Tibial nerve (tissue), 4 donors: ENCODE results near the gene MKI67. TPM values are rescaled to one million over a fixed set of nuclear protein-coding genes. Genes with fewer than 3 reads are reported as not detected.

Experiments
- DNase-seq, 2 donors: peaks; one replicate each; pipeline ENCODE4 v3.0.0-alpha.2; 2019; ENCODE audit warnings: low spot score in 2 of 2
- H3K27ac ChIP-seq, 4 donors: fragments of 200-600 bp; sonication (generic) in 3 of 4; one replicate each; pipeline ENCODE4 v1.5.1; 2017 to 2019; ENCODE audit warnings: mild to moderate bottlenecking in 1 of 4
- H3K27me3 ChIP-seq, 2 donors: fragments of 200-600 bp; sonication (generic) in 1 of 2; one replicate each; pipeline versions ENCODE4 v1.5.1 to v1.6.0; 2017 to 2019
- H3K36me3 ChIP-seq, 3 donors: fragments of 200-600 bp; sonication (generic); one replicate each; pipeline ENCODE4 v1.5.1; 2018 to 2019
- H3K4me1 ChIP-seq, 4 donors: fragments of 200-600 bp; sonication (generic) in 3 of 4; one replicate each; pipeline ENCODE4 v1.5.1; 2017 to 2019
- H3K4me3 ChIP-seq, 4 donors: fragments of 200-600 bp; sonication (generic) in 3 of 4; one replicate each; pipeline ENCODE4 v1.5.1; 2017 to 2019; ENCODE audit warnings: mild to moderate bottlenecking in 1 of 4, moderate library complexity in 1 of 4
- H3K9me3 ChIP-seq, 4 donors: fragments of 200-600 bp; sonication (generic) in 3 of 4; one replicate each; pipeline ENCODE4 v1.5.1; 2017 to 2019
- EP300 ChIP-seq, 2 donors: sonication (generic); formaldehyde crosslinking; IDR thresholded peaks; one replicate each; pipeline ENCODE4 v1.6.1; 2017; ENCODE audit warnings: antibody characterized with exemption in 2 of 2, mild to moderate bottlenecking in 1 of 2
- POLR2A ChIP-seq, 2 donors: fragments of 450-650 bp; IDR thresholded peaks; one replicate each; pipeline ENCODE4 v1.6.1; 2017; ENCODE audit warnings: antibody characterized with exemption in 2 of 2, mild to moderate bottlenecking in 2 of 2, moderate library complexity in 2 of 2
- WGBS, 2 donors: methylation state at CpG; one replicate each; pipeline ENCODE4 v1.1.5; 2018; 5-methylcytosine and 5-hydroxymethylcytosine counted together
- total RNA-seq, 4 donors: library from RNA; depleted of rRNA; stranded (reverse); fragments of >200 nt; gene quantifications; one replicate each; pipeline ENCODE4 v1.1.0, GENCODE V29; 2016
- TF ChIP-seq, protein P1 (sequence below), 5 experiments: fragments of 200-600 bp in 3 of 5; fragments of 450-650 bp in 2 of 5; sonication (generic) in 3 of 5; IDR thresholded peaks; one replicate each; pipeline ENCODE4 v1.5.1; 2016 to 2019; ENCODE audit warnings: antibody characterized with exemption in 5 of 5, mild to moderate bottlenecking in 3 of 5, moderate library complexity in 2 of 5

Gene MKI67
- total RNA-seq, 4 donors from 2014 or later: under 0.01 to 6.9 (median 3.4) TPM

DNA sequence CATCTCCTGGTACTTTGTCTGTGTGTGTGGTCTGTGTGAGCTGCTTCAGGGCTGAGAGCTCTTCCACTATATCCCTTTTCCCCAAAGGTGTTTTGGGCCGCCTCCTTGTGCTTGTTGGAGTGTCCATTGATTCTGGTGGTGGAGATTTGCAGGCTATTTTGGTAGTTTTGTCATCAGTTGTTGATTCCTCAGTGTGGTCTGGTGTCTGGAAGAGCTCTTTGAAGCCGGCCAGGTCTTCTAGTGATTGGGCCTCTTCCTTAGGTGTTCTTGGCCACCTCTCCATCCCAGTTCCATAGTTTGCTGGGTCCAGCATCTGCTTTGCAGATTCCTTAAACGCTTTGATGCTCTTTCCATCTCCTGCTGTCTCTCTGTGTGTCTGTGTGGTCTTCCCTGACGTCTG, 20.8 kb downstream of the MKI67 start:
- H3K9me3 ChIP-seq: no peaks in the 10 kb centered on the region
- H3K27ac ChIP-seq: no peak overlapping the region
- no peaks in the 10 kb centered on the region for H3K36me3 ChIP-seq
- H3K4me3 ChIP-seq: no peak overlapping the region
- WGBS, 2 donors: 94 to 97% methylated on average over 4 of the region's 4 CpGs
- H3K4me1 ChIP-seq: no peaks in the 10 kb centered on the region
- H3K27me3 ChIP-seq: no peaks in the 10 kb centered on the region
- no peak for DNase-seq
- TF ChIP-seq EP300 (IDR thresholded peaks at IDR 0.05) (no peak), POLR2A (IDR thresholded peaks at IDR 0.05) (no peak)
- TF ChIP-seq, protein P1, sequence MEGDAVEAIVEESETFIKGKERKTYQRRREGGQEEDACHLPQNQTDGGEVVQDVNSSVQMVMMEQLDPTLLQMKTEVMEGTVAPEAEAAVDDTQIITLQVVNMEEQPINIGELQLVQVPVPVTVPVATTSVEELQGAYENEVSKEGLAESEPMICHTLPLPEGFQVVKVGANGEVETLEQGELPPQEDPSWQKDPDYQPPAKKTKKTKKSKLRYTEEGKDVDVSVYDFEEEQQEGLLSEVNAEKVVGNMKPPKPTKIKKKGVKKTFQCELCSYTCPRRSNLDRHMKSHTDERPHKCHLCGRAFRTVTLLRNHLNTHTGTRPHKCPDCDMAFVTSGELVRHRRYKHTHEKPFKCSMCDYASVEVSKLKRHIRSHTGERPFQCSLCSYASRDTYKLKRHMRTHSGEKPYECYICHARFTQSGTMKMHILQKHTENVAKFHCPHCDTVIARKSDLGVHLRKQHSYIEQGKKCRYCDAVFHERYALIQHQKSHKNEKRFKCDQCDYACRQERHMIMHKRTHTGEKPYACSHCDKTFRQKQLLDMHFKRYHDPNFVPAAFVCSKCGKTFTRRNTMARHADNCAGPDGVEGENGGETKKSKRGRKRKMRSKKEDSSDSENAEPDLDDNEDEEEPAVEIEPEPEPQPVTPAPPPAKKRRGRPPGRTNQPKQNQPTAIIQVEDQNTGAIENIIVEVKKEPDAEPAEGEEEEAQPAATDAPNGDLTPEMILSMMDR (IDR thresholded peaks at IDR 0.05): no peak

- H3K9me3 ChIP-seq: no peaks in the 10 kb centered on the region
- no peaks in the 10 kb centered on the region for H3K36me3 ChIP-seq
- no peak overlapping the region for H3K4me3 ChIP-seq
- H3K4me1 ChIP-seq: no peaks in the 10 kb centered on the region
- no peaks in the 10 kb centered on the region for H3K27me3 ChIP-seq
- no peak for TF ChIP-seq POLR2A (IDR thresholded peaks at IDR 0.05)
- TF ChIP-seq, protein P1 (IDR thresholded peaks at IDR 0.05): no peak
- no peak for DNase-seq
- WGBS, 2 donors: 79 to 87% methylated on average over 8 of the region's 8 CpGs
- H3K27ac ChIP-seq: no peak overlapping the region
These were observed 23.0 kb downstream of the MKI67 start for GRCh38 chr10:128103229-128103714.

- Histone ChIP-seq H3K4me1 (no peaks in the 10 kb centered on the region), H3K27ac (no peak overlapping the region)
These were observed 23.6 kb downstream of the MKI67 start for GRCh38 chr10:128102480-128103228.

DNA sequence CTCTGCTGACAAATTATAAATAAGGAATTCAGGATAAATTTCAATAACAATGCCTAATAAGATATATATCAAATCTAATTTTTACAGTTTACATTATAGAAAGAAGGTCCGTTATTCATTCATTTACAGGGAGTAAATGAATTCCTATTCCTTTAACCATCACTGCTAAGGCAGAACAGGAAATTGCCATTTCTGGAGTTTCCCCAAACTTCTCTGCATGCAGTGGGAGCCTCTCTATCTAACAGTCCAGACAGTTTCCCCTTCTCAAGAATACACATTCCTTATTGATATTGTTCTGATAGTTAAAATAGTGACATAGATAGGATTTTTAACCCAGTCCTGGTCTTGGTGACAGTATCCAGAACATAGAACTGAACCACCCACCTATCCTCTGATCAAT, 24.3 kb downstream of the MKI67 start:
- Histone ChIP-seq H3K36me3 (no peaks in the 10 kb centered on the region), H3K27ac (no peak overlapping the region), H3K4me1 (no peaks in the 10 kb centered on the region), H3K4me3 (no peak overlapping the region), H3K27me3 (no peaks in the 10 kb centered on the region), H3K9me3 (no peaks in the 10 kb centered on the region)
- DNase-seq: no peak
- 83 to 88% methylated on average over 1 of the region's 1 CpG for WGBS, 2 donors
- TF ChIP-seq POLR2A (IDR thresholded peaks at IDR 0.05) (no peak), EP300 (IDR thresholded peaks at IDR 0.05) (no peak)
- TF ChIP-seq, protein P1 (IDR thresholded peaks at IDR 0.05): no peak

More at GRCh38 chr10:128102480-128103228, 23.6 kb downstream of the MKI67 start:
- Histone ChIP-seq H3K9me3 (no peaks in the 10 kb centered on the region), H3K27me3 (no peaks in the 10 kb centered on the region), H3K36me3 (no peaks in the 10 kb centered on the region), H3K4me3 (no peak overlapping the region)
- DNase-seq: no peak
- TF ChIP-seq, protein P1 (IDR thresholded peaks at IDR 0.05): no peak
- TF ChIP-seq EP300 (IDR thresholded peaks at IDR 0.05) (no peak), POLR2A (IDR thresholded peaks at IDR 0.05) (no peak)
- WGBS, 2 donors: 77 to 80% methylated on average over 19 of the region's 19 CpGs

GRCh38 chr10:128099901-128100300, 26.3 kb downstream of the MKI67 start:
- Histone ChIP-seq H3K27ac (no peak overlapping the region), H3K9me3 (no peaks in the 10 kb centered on the region), H3K36me3 (no peaks in the 10 kb centered on the region), H3K4me1 (no peaks in the 10 kb centered on the region), H3K4me3 (no peak overlapping the region), H3K27me3 (no peaks in the 10 kb centered on the region)
- WGBS, 2 donors: 93 to 95% methylated on average over 10 of the region's 10 CpGs
- TF ChIP-seq POLR2A (IDR thresholded peaks at IDR 0.05) (no peak), EP300 (IDR thresholded peaks at IDR 0.05) (no peak)
- TF ChIP-seq, protein P1 (IDR thresholded peaks at IDR 0.05): no peak
- DNase-seq: no peak
